GM21447 (cell line): ENCODE measurements around the gene TOM1L2.

Source experiments
- ATAC-seq: cut with Tn5 transposase; IDR thresholded peaks from one replicate; pipeline ENCODE4 v1.9.1; 2021; ENCODE audit not compliant: unreplicated experiment

TOM1L2 gene

GRCh38 chr17:17823433-17824118 lies 148.6 kb downstream of the TOM1L2 start:
- peak; percentile 50 for ATAC-seq

GRCh38 chr17:17822616-17823015 lies 149.6 kb downstream of the TOM1L2 start:
- ATAC-seq = no peak

- ATAC-seq = no peak
Measured at GRCh38 chr17:17822189-17822588, 150.0 kb downstream of the TOM1L2 start.

GRCh38 chr17:17820463-17821158 lies 151.6 kb downstream of the TOM1L2 start:
- no peak for ATAC-seq

- ATAC-seq = no peak
Measured at GRCh38 chr17:17820046-17820445, 152.2 kb downstream of the TOM1L2 start.

- ATAC-seq = peak; percentile 50
Measured at GRCh38 chr17:17819561-17819995, 152.6 kb downstream of the TOM1L2 start.

GRCh38 chr17:17819111-17819510 lies 153.1 kb downstream of the TOM1L2 start:
- no peak for ATAC-seq

- no peak for ATAC-seq
Measured at GRCh38 chr17:17818088-17818526, 154.1 kb downstream of the TOM1L2 start.

GRCh38 chr17:17817552-17817947 lies 154.7 kb downstream of the TOM1L2 start:
- no peak for ATAC-seq

GRCh38 chr17:17816831-17817551 lies 155.2 kb downstream of the TOM1L2 start:
- no peak for ATAC-seq

- ATAC-seq = no peak
Measured at GRCh38 chr17:17816240-17816814, 155.9 kb downstream of the TOM1L2 start.

- ATAC-seq = no peak
Measured at GRCh38 chr17:17815436-17816200, 156.6 kb downstream of the TOM1L2 start.

- no peak for ATAC-seq
Measured at GRCh38 chr17:17815062-17815406, 157.2 kb downstream of the TOM1L2 start.

- no peak for ATAC-seq
Measured at GRCh38 chr17:17814162-17815061, 157.8 kb downstream of the TOM1L2 start.

- no peak for ATAC-seq
Measured at GRCh38 chr17:17813725-17814095, 158.5 kb downstream of the TOM1L2 start.

GRCh38 chr17:17813055-17813724 lies 159.0 kb downstream of the TOM1L2 start:
- no peak for ATAC-seq

GRCh38 chr17:17812211-17813054 lies 159.8 kb downstream of the TOM1L2 start:
- no peak for ATAC-seq
